ENCODE measurements around the gene PLD3. TPM values are rescaled to one million over a fixed set of nuclear protein-coding genes. Genes with fewer than 3 reads are reported as not detected.

The PLD3 gene
- total RNA-seq, 1 experiment from 2014 or later: 310 TPM

GRCh38 chr19:40392894-40393517, 44.5 kb downstream of the PLD3 start:
- TF ChIP-seq EZH2 (IDR thresholded peaks at IDR 0.05; ENCODE audit: borderline replicate concordance, low read depth, low read length, poor library complexity, severe bottlenecking) (no peak), CTCF (conservative IDR thresholded peaks at IDR 0.05; ENCODE audit: low read depth, low read length) (no peak)
- ChIA-PET CTCF (no interaction called here), POLR2A (ENCODE audit: low non-redundant PET) (no interaction called here)
- DNase-seq (ENCODE audit: low spot score): no peak
- H3K9me3 ChIP-seq (ENCODE audit: low read depth, low read length, poor library complexity, severe bottlenecking): no peaks in the 10 kb centered on the region
- no peaks in the 10 kb centered on the region for H3K4me1 ChIP-seq (ENCODE audit: insufficient read depth, low read length, poor library complexity, severe bottlenecking)
- no peaks in the 10 kb centered on the region for H3K27me3 ChIP-seq (replicated peaks; ENCODE audit: insufficient read depth, low read depth, low read length, poor library complexity)
- intact Hi-C loops (cut with micrococcal nuclease; ENCODE audit: unreplicated experiment): no loop called here
- no peak overlapping the region for H3K27ac ChIP-seq (ENCODE audit: low read depth, low read length, poor library complexity, severe bottlenecking)
- H3K36me3 ChIP-seq (ENCODE audit: insufficient read depth, low read length, poor library complexity, severe bottlenecking): no peaks in the 10 kb centered on the region
- BruUV-seq (replicated peaks): no TSS peak
- H3K4me3 ChIP-seq (ENCODE audit: low read depth, low read length, poor library complexity, severe bottlenecking): no peak overlapping the region

GRCh38 chr19:40393894-40394815, 45.7 kb downstream of the PLD3 start:
- ChIA-PET POLR2A (ENCODE audit: low non-redundant PET) (no interaction called here), CTCF (no interaction called here)
- Histone ChIP-seq H3K4me1 (ENCODE audit: insufficient read depth, low read length, poor library complexity, severe bottlenecking) (no peaks in the 10 kb centered on the region), H3K36me3 (ENCODE audit: insufficient read depth, low read length, poor library complexity, severe bottlenecking) (no peaks in the 10 kb centered on the region), H3K27ac (ENCODE audit: low read depth, low read length, poor library complexity, severe bottlenecking) (no peak overlapping the region), H3K27me3 (replicated peaks; ENCODE audit: insufficient read depth, low read depth, low read length, poor library complexity) (no peaks in the 10 kb centered on the region), H3K9me3 (ENCODE audit: low read depth, low read length, poor library complexity, severe bottlenecking) (no peaks in the 10 kb centered on the region), H3K4me3 (ENCODE audit: low read depth, low read length, poor library complexity, severe bottlenecking) (no peak overlapping the region)
- TF ChIP-seq EZH2 (IDR thresholded peaks at IDR 0.05; ENCODE audit: borderline replicate concordance, low read depth, low read length, poor library complexity, severe bottlenecking): no peak
- no peak for TF ChIP-seq CTCF (conservative IDR thresholded peaks at IDR 0.05; ENCODE audit: low read depth, low read length)
- intact Hi-C loops (cut with micrococcal nuclease; ENCODE audit: unreplicated experiment): no loop called here
- no TSS peak for BruUV-seq (replicated peaks)
- DNase-seq (ENCODE audit: low spot score): no peak

GRCh38 chr19:40394816-40395210, 46.3 kb downstream of the PLD3 start:
- no TSS peak for BruUV-seq (replicated peaks)
- Histone ChIP-seq H3K27ac (ENCODE audit: low read depth, low read length, poor library complexity, severe bottlenecking) (no peak overlapping the region), H3K9me3 (ENCODE audit: low read depth, low read length, poor library complexity, severe bottlenecking) (no peaks in the 10 kb centered on the region), H3K4me1 (ENCODE audit: insufficient read depth, low read length, poor library complexity, severe bottlenecking) (no peaks in the 10 kb centered on the region), H3K36me3 (ENCODE audit: insufficient read depth, low read length, poor library complexity, severe bottlenecking) (no peaks in the 10 kb centered on the region), H3K4me3 (ENCODE audit: low read depth, low read length, poor library complexity, severe bottlenecking) (no peak overlapping the region), H3K27me3 (replicated peaks; ENCODE audit: insufficient read depth, low read depth, low read length, poor library complexity) (no peaks in the 10 kb centered on the region)
- intact Hi-C loops (cut with micrococcal nuclease; ENCODE audit: unreplicated experiment): no loop called here
- no peak for DNase-seq (ENCODE audit: low spot score)
- ChIA-PET CTCF (no interaction called here), POLR2A (ENCODE audit: low non-redundant PET) (no interaction called here)
- TF ChIP-seq CTCF (conservative IDR thresholded peaks at IDR 0.05; ENCODE audit: low read depth, low read length) (no peak), EZH2 (IDR thresholded peaks at IDR 0.05; ENCODE audit: borderline replicate concordance, low read depth, low read length, poor library complexity, severe bottlenecking) (no peak)
